HepG2 (cell line): ENCODE data around the gene ROBO2.

Source experiments
- BRCA1 ChIP-seq: sonication (generic); formaldehyde crosslinking; IDR thresholded peaks from 2 replicates; pipeline ENCODE4 v1.4.0; 2020; ENCODE audit warnings: missing genetic modification reagents
- CEBPZ ChIP-seq: IDR thresholded peaks from 2 replicates; pipeline ENCODE4 v1.6.1; 2012; ENCODE audit warnings: low read length, improper control_type of control experiment
- CTCF ChIP-seq: sonication (generic); formaldehyde crosslinking; IDR thresholded peaks from 2 replicates; pipeline ENCODE4 v1.5.0; 2020; ENCODE audit warnings: mild to moderate bottlenecking, missing genetic modification reagents, moderate library complexity
- MTA3 ChIP-seq: sonication (generic); formaldehyde crosslinking; IDR thresholded peaks from 2 replicates; pipeline ENCODE4 v1.4.0; 2020; ENCODE audit warnings: missing genetic modification reagents
- ZBTB7A ChIP-seq: sonication (generic); formaldehyde crosslinking; IDR thresholded peaks from 2 replicates; pipeline ENCODE4 v1.8.0; 2022; ENCODE audit warnings: mild to moderate bottlenecking, missing genetic modification reagents
- ZNF710 ChIP-seq: sonication (generic); formaldehyde crosslinking; IDR thresholded peaks from 2 replicates; pipeline ENCODE4 v1.5.0; 2020; ENCODE audit warnings: mild to moderate bottlenecking, missing genetic modification reagents, borderline replicate concordance

- no peak for TF ChIP-seq MTA3 (CRISPR knock-in tag)
- TF ChIP-seq BRCA1 (CRISPR knock-in tag): no peak
- no peak for TF ChIP-seq CEBPZ
- no peak for TF ChIP-seq ZNF710
- no peak for TF ChIP-seq CTCF (CRISPR knock-in tag)
- no peak for TF ChIP-seq ZBTB7A (CRISPR knock-in tag)
Observed at GRCh38 chr3:77648214-77648613, 608.3 kb downstream of the ROBO2 start.
